D721Med (cell line): Measurements from ENCODE around the gene DCPS.

Source experiments
- DNase-seq: peaks from one replicate; pipeline ENCODE4 v3.0.0; 2011; ENCODE audit warnings: low spot score; ENCODE audit not compliant: insufficient read length
- FAIRE-seq: peaks from 2 replicates; lab custom pipeline; 2011; peaks lifted over from hg19 to GRCh38; lab: Jason Lieb, UNC
- TF ChIP-seq, protein P1 (sequence below): IDR thresholded peaks from 2 replicates; pipeline ENCODE4 v1.5.1; 2012; ENCODE audit warnings: mild to moderate bottlenecking, control low read depth; ENCODE audit not compliant: insufficient read depth; ENCODE audit errors: missing control alignments

DCPS gene

DNA sequence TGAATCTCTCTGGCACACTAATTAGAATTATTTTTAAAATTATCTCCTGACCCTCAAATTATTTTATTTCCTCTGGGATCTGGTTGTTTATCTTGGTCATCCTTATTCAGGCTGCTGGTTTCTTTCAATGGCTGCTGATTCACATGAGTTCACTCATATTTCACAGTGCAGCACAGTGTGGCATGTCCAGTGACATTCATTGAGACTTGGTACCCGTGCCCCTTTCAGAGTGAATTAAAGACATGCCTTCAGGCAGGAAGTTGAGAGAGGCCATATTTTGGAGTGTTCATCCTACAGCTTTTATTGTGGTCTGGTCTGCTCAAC, 13.5 kb downstream of the DCPS start:
- FAIRE-seq (no peak), DNase-seq (no peak)
- TF ChIP-seq, protein P1, sequence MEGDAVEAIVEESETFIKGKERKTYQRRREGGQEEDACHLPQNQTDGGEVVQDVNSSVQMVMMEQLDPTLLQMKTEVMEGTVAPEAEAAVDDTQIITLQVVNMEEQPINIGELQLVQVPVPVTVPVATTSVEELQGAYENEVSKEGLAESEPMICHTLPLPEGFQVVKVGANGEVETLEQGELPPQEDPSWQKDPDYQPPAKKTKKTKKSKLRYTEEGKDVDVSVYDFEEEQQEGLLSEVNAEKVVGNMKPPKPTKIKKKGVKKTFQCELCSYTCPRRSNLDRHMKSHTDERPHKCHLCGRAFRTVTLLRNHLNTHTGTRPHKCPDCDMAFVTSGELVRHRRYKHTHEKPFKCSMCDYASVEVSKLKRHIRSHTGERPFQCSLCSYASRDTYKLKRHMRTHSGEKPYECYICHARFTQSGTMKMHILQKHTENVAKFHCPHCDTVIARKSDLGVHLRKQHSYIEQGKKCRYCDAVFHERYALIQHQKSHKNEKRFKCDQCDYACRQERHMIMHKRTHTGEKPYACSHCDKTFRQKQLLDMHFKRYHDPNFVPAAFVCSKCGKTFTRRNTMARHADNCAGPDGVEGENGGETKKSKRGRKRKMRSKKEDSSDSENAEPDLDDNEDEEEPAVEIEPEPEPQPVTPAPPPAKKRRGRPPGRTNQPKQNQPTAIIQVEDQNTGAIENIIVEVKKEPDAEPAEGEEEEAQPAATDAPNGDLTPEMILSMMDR = no peak

DNA sequence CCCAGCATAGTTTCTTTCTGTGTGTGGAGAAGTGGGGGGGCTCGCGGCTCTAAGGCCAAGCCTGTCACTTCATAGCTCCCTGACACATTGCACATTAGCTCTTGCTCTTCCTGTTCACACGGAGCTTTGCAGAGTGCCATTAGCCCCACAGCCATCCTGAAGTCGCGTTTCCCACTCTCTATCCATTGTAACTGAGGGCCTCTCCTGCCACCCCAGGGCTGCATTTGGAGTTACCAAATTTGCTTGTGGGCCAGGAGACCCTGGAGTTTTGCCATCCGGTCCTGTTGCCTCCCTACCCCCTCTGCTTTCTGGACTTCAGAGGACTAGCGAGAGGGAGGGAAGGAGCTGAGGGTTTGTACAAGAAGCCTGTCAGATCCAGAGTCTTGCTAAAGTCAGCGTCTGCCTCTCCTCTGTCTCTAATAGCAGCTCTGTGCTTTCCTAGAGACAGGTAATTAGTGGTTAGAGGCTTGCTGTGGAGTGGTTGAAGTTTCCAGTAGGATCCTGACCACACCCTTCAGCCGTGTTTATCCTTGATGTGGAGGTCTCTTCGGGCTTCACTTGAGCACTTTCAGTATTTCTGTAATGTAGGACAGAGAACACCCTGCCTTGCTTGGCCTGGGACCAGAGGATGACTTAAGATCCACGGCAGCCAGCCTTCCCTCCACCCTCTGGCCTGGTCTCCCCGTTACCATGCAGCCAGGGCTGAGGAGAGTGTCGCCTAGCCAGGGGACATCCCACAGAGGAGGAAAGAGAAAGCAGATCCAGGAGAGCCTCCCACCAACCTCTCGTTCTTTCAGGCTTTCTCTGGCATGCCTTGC, 14.1 kb downstream of the DCPS start:
- DNase-seq (no peak), FAIRE-seq (no peak)
- TF ChIP-seq, protein P1 = no peak

DNA sequence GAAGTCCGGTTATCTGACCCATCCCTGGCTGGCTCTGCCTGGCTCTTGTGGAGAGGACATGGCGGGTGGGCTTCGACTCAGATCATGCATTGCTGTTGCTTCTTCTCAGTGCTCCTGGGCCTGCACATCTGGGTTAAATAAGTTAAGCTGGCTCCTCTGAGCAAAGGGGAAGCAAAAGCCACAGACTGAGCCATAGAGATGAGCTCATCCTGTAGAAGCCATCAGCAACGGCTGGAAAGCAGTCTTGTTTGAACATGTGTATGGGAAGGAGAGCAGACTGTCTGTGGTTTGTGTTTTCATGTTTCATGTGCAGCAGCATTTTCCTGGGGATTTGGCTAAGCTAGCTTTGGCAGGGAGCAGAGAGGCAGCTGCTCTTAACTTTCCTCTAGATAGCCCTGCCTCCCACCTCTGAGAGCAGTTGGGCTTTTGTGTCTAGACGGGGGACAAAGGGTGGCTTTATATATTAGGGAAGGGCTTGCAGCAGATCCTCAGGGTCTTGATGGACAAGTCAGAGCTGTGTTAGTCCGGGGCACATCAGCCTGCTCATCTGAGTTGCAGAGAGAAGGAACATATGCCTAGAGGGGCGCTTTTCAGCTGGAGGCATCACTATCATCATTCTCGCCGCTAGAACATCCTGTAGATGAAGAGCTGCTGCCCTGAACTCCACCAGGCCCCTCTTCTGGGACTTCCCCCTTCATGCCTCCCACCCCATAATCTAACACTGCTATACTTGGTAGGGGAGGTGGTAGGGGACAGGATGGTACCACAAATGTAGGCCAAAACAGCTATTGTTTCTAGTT, 14.9 kb downstream of the DCPS start:
- DNase-seq (no peak), FAIRE-seq (no peak)
- TF ChIP-seq, protein P1 = no peak

DNA sequence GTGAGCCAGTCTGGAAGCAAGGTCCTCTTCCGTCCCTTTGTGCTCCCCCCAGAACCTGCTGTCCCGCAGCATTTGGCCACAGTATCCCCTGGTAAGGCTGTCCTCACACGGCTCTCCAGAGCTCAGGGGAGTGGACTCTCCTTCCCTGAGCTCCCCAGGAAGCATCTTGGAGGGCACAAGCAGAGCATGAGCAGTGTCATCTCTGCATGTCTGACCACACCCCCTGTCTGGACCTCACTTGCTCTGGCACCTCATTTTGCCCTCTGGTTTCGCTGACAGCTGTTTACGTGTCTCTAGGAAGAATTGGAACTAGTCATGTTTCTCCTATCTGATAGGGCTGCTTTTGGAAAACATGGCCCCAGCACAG, 15.5 kb downstream of the DCPS start:
- TF ChIP-seq, protein P1 = no peak
- DNase-seq (no peak), FAIRE-seq (no peak)

DNA sequence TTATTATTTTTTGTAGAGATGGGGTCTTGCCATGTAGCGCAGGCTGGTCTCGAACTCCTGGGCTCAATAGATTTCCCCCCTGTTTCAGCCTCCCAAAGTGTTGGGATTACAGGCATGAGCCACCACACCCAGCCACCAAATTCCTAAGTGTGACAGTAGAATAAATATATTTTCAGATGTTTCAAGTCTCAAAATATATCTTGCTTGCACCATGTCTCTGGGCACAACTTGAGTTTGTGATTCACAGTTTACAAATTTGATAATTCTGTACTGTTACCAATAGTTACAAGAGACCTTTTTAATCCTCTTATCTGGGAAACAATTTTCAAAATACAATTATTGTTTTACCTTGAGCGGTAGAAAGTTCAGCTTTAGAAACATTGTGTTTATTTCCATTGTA, 19.1 kb downstream of the DCPS start:
- TF ChIP-seq, protein P1 = no peak
- FAIRE-seq (no peak), DNase-seq (no peak)

DNA sequence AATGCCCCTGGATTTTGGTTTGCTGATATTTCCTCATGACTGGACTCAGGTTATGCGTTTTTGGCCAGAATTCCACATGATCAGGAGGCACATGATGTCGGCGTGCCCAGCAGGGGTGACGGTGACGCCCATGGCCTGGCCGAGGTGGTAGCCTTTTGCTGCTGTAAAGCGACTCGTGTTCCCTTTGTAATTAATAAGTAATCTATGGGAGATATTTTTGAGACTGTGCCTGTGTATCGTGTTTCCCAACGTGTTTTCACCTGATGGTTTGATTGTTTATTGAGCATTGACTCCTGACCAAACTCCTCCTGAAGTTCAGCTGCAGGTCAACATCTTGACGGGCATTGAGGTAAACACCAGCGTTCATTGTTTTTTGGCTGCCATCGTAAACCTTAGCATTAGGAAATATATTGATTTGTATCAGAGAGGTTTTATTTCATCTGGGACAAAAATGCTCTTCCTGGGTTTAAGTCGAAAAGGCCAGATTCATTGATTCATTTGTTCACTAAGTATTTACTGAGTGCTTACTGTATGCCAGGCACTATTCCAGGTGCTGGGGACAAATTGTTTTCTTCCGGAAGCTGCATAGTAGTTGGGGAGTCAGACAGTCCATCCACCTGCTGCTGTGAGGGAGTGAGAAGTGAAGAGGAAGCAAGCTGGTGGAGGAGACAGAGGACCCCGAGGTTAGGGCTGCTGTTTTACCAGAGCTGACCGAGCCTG, 23.6 kb downstream of the DCPS start:
- DNase-seq = no peak
- FAIRE-seq = no peak
- TF ChIP-seq, protein P1 = no peak
